Amygdala (tissue), 56 donors: ENCODE measurements around the gene PTGDR.
A peak's percentile ranks its signal among the peaks of the same experiment; 100 is the strongest.

Experiments
- DNase-seq, 56 donors: peaks; one replicate each; lab custom pipeline; 2025; lab: John Stamatoyannopoulos, UW

Gene PTGDR

GRCh38 chr14:52307376-52307775 lies 39.9 kb downstream of the PTGDR start:
- DNase-seq: no peak

- DNase-seq: no peak
Observed at GRCh38 chr14:52307905-52308304, 40.4 kb downstream of the PTGDR start.

DNA sequence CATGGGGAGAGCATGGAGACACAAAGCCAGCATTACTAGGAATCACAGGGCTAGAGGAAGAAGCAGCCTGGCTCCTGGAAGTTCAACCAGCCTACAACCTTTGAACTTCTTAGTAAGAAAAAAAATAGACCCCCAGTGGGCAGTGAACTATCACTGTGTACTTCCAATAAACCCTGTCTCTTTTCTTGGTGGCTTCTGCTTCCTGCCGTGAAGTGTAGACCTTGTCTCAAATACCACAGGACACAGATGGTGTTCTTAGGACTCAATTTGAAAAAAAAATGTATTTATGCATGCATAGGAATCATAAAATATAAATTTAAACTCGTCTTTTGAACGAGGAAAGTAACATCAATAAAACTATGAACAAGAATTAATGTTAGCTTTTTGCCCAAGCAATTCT lies 43.0 kb downstream of the PTGDR start:
- no peak for DNase-seq

DNA sequence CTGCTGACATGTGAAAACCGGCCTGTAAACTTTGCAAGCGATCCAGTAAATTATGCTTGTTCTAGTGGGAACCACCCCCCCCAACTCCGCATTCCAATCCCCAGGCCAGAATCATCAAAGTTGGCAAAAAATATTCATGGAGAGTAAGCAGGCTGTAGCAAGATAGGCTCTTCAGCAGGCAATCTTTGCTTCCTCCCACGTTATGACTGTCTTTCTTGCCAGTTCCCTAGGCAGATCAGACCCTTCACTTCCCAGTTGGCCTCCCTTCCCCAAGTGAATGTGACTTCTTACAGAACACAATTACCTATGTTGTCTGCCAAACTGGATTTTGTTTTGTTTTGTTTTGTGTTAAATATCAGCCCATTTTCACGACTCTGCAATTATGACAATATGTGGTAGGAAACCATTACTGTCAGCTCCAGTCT lies 45.4 kb downstream of the PTGDR start:
- DNase-seq: no peak

DNA sequence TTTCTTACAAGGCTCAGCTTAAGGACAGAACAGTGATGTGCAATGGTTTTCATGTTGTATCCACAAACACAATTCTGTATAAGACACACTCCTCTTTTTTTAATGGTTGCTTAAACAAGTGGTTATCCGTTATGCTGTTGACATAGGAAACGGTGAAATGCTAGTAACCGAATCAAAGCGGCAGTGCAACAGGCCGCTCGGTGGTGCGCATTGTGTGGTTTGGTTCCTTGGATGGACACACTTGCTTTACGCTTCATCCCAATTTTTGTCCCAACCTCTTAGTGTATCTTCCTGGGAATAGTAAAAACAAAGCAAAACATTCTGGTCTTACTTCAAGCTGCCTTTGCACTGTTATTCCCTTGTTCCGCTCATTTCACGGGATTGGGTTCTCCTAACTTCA lies 46.0 kb downstream of the PTGDR start:
- DNase-seq: no peak

DNA sequence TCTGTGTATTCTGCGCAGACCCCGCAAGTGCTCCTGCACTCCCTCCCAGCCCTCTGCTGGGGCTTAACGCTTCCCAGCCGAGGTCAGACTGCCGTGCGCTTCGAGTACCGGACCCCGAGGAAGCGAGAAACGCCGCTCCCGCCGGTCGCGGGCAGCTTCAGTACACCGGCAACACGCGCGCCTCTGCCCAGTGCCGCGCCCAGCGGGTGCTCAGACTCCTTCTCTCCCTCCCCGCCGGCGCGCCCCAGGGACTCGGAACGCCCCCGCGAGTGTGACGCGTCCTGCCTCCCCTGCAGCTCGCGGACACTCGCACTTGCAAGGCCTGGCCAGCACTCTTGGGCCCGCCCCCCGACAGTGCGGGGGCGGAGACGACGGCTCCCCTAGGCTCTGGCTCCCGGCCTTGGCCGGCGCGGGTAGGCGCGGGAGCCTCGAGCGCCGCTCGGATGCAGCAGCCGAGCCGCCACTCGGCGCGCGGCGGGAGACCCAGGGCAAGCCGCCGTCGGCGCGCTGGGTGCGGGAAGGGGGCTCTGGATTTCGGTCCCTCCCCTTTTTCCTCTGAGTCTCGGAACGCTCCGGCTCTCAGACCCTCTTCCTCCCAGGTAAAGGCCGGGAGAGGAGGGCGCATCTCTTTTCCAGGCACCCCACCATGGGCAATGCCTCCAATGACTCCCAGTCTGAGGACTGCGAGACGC lies 46.6 kb downstream of the PTGDR start, which contains the start of gene PTGER2:
TSS of gene PTGER2 (plus strand) at position 410 of the 692 bp plus-strand sequence. CDS start at position 647, 237 bp downstream.
- peak in 8 of 56 donors; percentile 10 to 45 (median 26) for DNase-seq

GRCh38 chr14:52314595-52315354 lies 47.3 kb downstream of the PTGDR start:
- peak in 2 of 56 donors; percentile 2 to 14 for DNase-seq

GRCh38 chr14:52315355-52315718 lies 47.8 kb downstream of the PTGDR start:
- DNase-seq: no peak

- DNase-seq: no peak
Observed at GRCh38 chr14:52318062-52318461, 50.6 kb downstream of the PTGDR start.

GRCh38 chr14:52318826-52319645 lies 51.5 kb downstream of the PTGDR start:
- no peak for DNase-seq

GRCh38 chr14:52319919-52320318 lies 52.4 kb downstream of the PTGDR start:
- no peak for DNase-seq

GRCh38 chr14:52325126-52325525 lies 57.6 kb downstream of the PTGDR start:
- DNase-seq: no peak

GRCh38 chr14:52325630-52326029 lies 58.1 kb downstream of the PTGDR start:
- no peak for DNase-seq
